HG03045 (cell line): ENCODE results near the gene ZNF426.

ENCODE experiments used
- ATAC-seq: cut with Tn5 transposase; IDR thresholded peaks from one replicate; pipeline ENCODE4 v1.9.1; 2021; ENCODE audit warnings: mild to moderate bottlenecking, moderate library complexity; ENCODE audit not compliant: unreplicated experiment

The ZNF426 gene

DNA sequence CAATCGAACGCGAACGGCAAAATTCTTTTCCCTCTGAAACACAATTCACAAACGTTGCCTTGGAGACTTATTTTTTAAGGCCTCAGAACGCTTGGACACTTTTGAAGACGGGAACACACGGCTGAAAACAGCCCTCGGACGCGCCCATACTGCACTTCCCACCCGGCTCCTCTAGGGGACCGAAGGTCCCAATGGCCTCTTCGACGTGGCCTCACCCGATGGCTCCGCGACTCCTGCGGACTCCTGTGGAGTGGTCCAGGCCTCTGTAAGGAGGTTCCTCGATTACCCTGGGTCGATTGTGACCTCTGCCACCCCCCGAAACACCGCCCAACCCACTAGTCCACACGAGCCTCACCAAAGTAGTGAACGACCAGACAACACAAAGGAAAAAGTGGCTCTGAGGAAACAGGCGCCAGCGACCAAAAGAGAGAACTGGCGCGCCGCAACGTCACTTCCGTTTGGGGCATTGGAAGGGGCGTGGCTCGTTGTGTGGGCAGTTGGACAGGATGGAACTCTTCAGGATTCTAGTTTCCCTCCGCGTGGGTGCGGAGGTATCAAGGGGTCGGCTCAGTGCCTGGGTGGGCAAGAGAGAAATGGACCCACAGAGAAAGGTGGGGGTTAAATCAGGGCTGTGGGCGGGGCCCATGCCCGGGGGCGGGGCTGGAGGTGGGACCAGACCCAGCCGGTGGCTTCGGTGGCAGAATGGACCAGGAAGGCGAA lies 40.1 kb downstream of the ZNF426 start, which contains the start of gene ZNF560:
Gene ZNF560, minus strand, starts transcription at position 434 of the 720 bp plus-strand sequence. CDS start 23,303 bp downstream, outside the sequence.
- ATAC-seq: no peak

GRCh38 chr19:9494096-9494495 lies 44.3 kb downstream of the ZNF426 start:
- ATAC-seq: no peak

DNA sequence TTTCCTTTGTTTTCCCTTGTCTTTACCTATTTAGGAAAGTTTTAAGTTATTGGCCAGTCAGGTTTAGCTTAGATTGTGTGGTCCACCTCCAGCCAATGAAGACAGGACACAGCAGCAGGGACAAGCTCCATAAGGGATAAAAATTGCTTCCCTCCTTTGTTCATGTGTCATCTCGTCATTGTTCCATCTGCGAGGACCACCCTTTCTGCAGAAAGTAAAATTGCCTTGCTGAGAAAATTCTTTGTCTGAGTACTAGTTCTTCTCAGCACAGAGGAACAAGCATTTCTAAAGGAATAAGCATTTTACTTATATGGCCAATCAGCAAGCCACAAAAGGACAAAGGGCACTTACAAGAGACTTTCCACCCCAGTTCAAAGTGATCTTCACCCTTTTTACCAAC lies 51.4 kb downstream of the ZNF426 start:
- ATAC-seq: no peak

- ATAC-seq: no peak
Observed at GRCh38 chr19:9485140-9485539, 53.3 kb downstream of the ZNF426 start.

GRCh38 chr19:9474975-9475374 lies 63.5 kb downstream of the ZNF426 start:
- no peak for ATAC-seq
